HepG2 (cell line): ENCODE data around the gene GRIN3B. TPM values are rescaled to one million over a fixed set of nuclear protein-coding genes. Genes with fewer than 3 reads are reported as not detected.

Source experiments
- AGO1 ChIP-seq: fragments of 200-400 bp; formaldehyde crosslinking; IDR thresholded peaks from 2 replicates; pipeline ENCODE4 v1.6.1; 2017; ENCODE audit warnings: mild to moderate bottlenecking, low read depth, low read length, moderate library complexity; ENCODE audit not compliant: poor library complexity, severe bottlenecking
- ATF2 ChIP-seq: sonication (generic); formaldehyde crosslinking; IDR thresholded peaks from 2 replicates; pipeline ENCODE4 v1.4.0; 2020; ENCODE audit warnings: missing genetic modification reagents
- EEA1 ChIP-seq: sonication (generic); formaldehyde crosslinking; IDR thresholded peaks from 2 replicates; pipeline ENCODE4 v1.5.1; 2020; ENCODE audit warnings: mild to moderate bottlenecking, missing genetic modification reagents, borderline replicate concordance
- ELF3 ChIP-seq: IDR thresholded peaks from 2 replicates; pipeline ENCODE4 v1.6.1; 2016; ENCODE audit warnings: missing genetic modification reagents, missing compliant biosample characterization
- HMG20A ChIP-seq: IDR thresholded peaks from 2 replicates; pipeline ENCODE4 v1.6.1; 2016; ENCODE audit warnings: borderline replicate concordance
- HOXA3 ChIP-seq: sonication (generic); formaldehyde crosslinking; IDR thresholded peaks from 2 replicates; pipeline ENCODE4 v1.5.0; 2020; ENCODE audit warnings: missing genetic modification reagents
- KLF9 ChIP-seq: IDR thresholded peaks from 2 replicates; pipeline ENCODE4 v1.6.1; 2016; ENCODE audit warnings: low read depth
- PHF20 ChIP-seq: sonication (generic); formaldehyde crosslinking; IDR thresholded peaks from 2 replicates; pipeline ENCODE4 v1.5.0; 2020; ENCODE audit warnings: mild to moderate bottlenecking, missing genetic modification reagents
- SMAD1 ChIP-seq: sonication (generic); formaldehyde crosslinking; IDR thresholded peaks from 2 replicates; pipeline ENCODE4 v1.4.0; 2020; ENCODE audit warnings: missing genetic modification reagents, low read depth, mild to moderate bottlenecking, borderline replicate concordance
- SOX5 ChIP-seq: IDR thresholded peaks from 2 replicates; pipeline ENCODE4 v1.6.1; 2016; ENCODE audit warnings: borderline replicate concordance
- ZFP1 ChIP-seq: IDR thresholded peaks from 2 replicates; pipeline ENCODE4 v1.6.1; 2016
- ZNF18 ChIP-seq: sonication (generic); formaldehyde crosslinking; IDR thresholded peaks from 2 replicates; pipeline ENCODE4 v1.8.0; 2022; ENCODE audit warnings: mild to moderate bottlenecking, missing genetic modification reagents; ENCODE audit not compliant: insufficient replicate concordance
- ZNF235 ChIP-seq: sonication (generic); formaldehyde crosslinking; IDR thresholded peaks from 2 replicates; pipeline ENCODE4 v1.8.1; 2023; ENCODE audit warnings: mild to moderate bottlenecking, missing genetic modification reagents, borderline replicate concordance
- ZNF44 ChIP-seq: sonication (generic); formaldehyde crosslinking; IDR thresholded peaks from 2 replicates; pipeline ENCODE4 v1.5.1; 2020; ENCODE audit warnings: mild to moderate bottlenecking, missing genetic modification reagents
- ZNF619 ChIP-seq: sonication (generic); formaldehyde crosslinking; IDR thresholded peaks from 2 replicates; pipeline ENCODE4 v1.4.0; 2020; ENCODE audit warnings: mild to moderate bottlenecking, missing genetic modification reagents
- ZNF660 ChIP-seq: sonication (generic); formaldehyde crosslinking; IDR thresholded peaks from 2 replicates; pipeline ENCODE4 v1.5.1; 2020; ENCODE audit warnings: mild to moderate bottlenecking, low read depth, missing genetic modification reagents, borderline replicate concordance
- ZNF766 ChIP-seq: sonication (generic); formaldehyde crosslinking; IDR thresholded peaks from 2 replicates; pipeline ENCODE4 v1.5.0; 2020; ENCODE audit warnings: missing genetic modification reagents, borderline replicate concordance
- ZNF772 ChIP-seq: sonication (generic); formaldehyde crosslinking; IDR thresholded peaks from 2 replicates; pipeline ENCODE4 v1.5.0; 2020; ENCODE audit warnings: mild to moderate bottlenecking, missing genetic modification reagents
- polyA plus RNA-seq, 8 experiments: library from polyadenylated mRNA; depleted of rRNA in 3 of 8; stranded (reverse) in 7 of 8; unstranded in 1 of 8; fragments of >200 nt; fragmentation: Illumina TruSeq in 4 of 8; extraction: Trizol in 4 of 8; gene quantifications; 2 replicates each; pipeline versions ENCODE4 v1.2.1 to v1.2.3, GENCODE V29; 2011 to 2016; ENCODE audit warnings: low read depth in 4 of 8, missing spikeins in 1 of 8, mixed read lengths in 1 of 8; ENCODE audit not compliant: insufficient read depth in 1 of 8
- total RNA-seq, 5 experiments: library from RNA; depleted of rRNA; stranded (reverse); fragments of >200 nt; fragmentation: Illumina TruSeq; extraction: Trizol; gene quantifications; 2 replicates each; pipeline ENCODE4 v1.2.3, GENCODE V29; 2016; ENCODE audit warnings: low read depth in 1 of 5
- TF ChIP-seq, protein P1 (sequence below): sonication (generic); formaldehyde crosslinking; IDR thresholded peaks from 2 replicates; pipeline ENCODE4 v1.5.0; 2020; ENCODE audit warnings: missing genetic modification reagents
- TF ChIP-seq, protein P2 (sequence below): sonication (generic); formaldehyde crosslinking; IDR thresholded peaks from 2 replicates; pipeline ENCODE4 v1.4.0; 2020; ENCODE audit warnings: missing genetic modification reagents

Gene GRIN3B
- total and polyA plus RNA-seq, 2 of the 13 experiments (the other 11 are each of a cell fraction or from before 2014, with no cell fraction given), result 0.07 to 0.20 TPM

- TF ChIP-seq SOX5 (peak; percentile 66), ZNF772 (CRISPR knock-in tag) (peak; percentile 96), ELF3 (CRISPR knock-in tag) (peak; percentile 94), PHF20 (peak; percentile 68), SMAD1 (CRISPR knock-in tag) (peak; percentile 74; the same call in 1 of the 2 replicates), ZNF660 (peak; percentile 51; the same call in 1 of the 2 replicates), EEA1 (CRISPR knock-in tag) (0 out of 2 replicates have a peak, but pooled peaks have one; percentile 76), ZFP1 (CRISPR knock-in tag) (0 out of 2 replicates have a peak, but pooled peaks have one; percentile 53), HMG20A (CRISPR knock-in tag) (peak; percentile 33; the same call in 1 of the 2 replicates), ZNF766 (CRISPR knock-in tag) (peak; percentile 66; the same call in 1 of the 2 replicates), ZNF619 (CRISPR knock-in tag) (0 out of 2 replicates have a peak, but pooled peaks have one; percentile 86), ZNF18 (CRISPR knock-in tag) (no peak), ZNF44 (no peak), ZNF235 (CRISPR knock-in tag) (peak; percentile 29; the same call in 1 of the 2 replicates), ATF2 (CRISPR knock-in tag) (peak; percentile 70; the same call in 1 of the 2 replicates), KLF9 (CRISPR knock-in tag) (0 out of 2 replicates have a peak, but pooled peaks have one; percentile 86), HOXA3 (CRISPR knock-in tag) (peak; percentile 78), AGO1 (peak; percentile 70)
- TF ChIP-seq, protein P1, sequence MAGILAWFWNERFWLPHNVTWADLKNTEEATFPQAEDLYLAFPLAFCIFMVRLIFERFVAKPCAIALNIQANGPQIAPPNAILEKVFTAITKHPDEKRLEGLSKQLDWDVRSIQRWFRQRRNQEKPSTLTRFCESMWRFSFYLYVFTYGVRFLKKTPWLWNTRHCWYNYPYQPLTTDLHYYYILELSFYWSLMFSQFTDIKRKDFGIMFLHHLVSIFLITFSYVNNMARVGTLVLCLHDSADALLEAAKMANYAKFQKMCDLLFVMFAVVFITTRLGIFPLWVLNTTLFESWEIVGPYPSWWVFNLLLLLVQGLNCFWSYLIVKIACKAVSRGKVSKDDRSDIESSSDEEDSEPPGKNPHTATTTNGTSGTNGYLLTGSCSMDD (CRISPR knock-in tag), result no peak
- TF ChIP-seq, protein P2, sequence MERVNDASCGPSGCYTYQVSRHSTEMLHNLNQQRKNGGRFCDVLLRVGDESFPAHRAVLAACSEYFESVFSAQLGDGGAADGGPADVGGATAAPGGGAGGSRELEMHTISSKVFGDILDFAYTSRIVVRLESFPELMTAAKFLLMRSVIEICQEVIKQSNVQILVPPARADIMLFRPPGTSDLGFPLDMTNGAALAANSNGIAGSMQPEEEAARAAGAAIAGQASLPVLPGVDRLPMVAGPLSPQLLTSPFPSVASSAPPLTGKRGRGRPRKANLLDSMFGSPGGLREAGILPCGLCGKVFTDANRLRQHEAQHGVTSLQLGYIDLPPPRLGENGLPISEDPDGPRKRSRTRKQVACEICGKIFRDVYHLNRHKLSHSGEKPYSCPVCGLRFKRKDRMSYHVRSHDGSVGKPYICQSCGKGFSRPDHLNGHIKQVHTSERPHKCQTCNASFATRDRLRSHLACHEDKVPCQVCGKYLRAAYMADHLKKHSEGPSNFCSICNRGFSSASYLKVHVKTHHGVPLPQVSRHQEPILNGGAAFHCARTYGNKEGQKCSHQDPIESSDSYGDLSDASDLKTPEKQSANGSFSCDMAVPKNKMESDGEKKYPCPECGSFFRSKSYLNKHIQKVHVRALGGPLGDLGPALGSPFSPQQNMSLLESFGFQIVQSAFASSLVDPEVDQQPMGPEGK (CRISPR knock-in tag), result peak; percentile 95
Observed at GRCh38 chr19:980133-980998, 19.9 kb upstream of the GRIN3B start (continued).
